CD4-positive, alpha-beta T cell treated with Interleukin-4 for 4 hours (primary cell): Measurements from ENCODE around the gene GATAD2A.
"Not testable (repeated sequence)": the region's sequence is repeated elsewhere in the genome, so short reads cannot be mapped to it uniquely, and the experiment has no call there.

ENCODE experiments used
- DNase-seq: peaks from one replicate; pipeline ENCODE4 v3.0.0-alpha.2; 2020

The GATAD2A gene

DNA sequence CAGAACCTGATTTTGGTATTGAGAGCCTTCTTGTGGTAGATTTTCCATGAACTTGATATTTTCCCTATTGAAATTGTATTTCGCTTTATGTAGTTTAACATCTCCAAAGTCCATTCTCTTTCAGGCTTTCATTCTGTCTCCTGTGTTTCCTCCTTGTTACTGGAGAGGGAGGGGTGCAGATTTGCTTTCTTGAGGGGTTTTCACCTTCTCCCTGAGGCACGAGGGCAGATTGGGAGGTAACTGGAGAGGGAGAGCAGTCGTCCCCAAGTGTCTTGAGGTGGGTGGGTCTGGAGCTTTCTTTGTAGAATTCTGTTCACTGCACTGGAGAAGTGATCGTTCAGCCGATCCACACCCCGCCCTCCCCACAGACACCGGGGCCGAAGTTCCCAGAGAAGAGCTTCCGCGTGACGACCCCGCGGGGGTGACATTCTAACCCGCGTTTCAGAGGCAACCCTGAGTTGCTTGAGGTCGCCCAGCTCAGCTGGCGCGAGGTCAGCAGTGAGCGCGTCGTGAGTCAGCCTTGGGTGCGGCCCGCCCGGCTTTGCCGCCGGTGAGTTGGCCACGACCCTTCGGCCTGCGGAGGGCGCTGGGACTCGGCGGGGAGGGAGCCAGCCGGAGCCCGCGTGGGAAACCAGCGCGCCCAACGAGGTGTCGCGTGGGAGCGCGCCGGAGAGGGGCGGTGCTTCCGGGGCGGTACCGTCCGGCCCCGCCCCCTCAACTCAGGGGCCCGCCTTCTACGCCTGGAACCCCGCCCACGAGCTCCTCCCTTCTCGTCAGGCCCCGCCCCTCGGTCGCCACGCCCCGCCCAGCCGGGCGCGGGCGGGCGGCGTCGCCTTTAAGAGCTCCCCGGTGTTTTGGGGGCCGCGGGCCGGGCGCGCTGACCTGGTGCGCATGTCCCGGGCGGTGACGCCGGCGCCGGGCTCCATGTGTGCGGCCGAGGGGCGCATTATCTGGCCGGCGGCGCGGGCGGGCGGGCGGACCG, at the start of gene GATAD2A:
Gene GATAD2A, plus strand, starts transcription at position 797 of the 982 bp plus-strand sequence. CDS start 59,671 bp downstream, outside the sequence.
- peak; percentile 91 for DNase-seq

- DNase-seq: no peak
Measured at GRCh38 chr19:19356500-19356899, 49.0 kb upstream of the GATAD2A start.

- DNase-seq: no peak
Measured at GRCh38 chr19:19356901-19357566, 48.4 kb upstream of the GATAD2A start.

GRCh38 chr19:19361075-19361594, 44.3 kb upstream of the GATAD2A start:
- DNase-seq: peak; percentile 74

DNA sequence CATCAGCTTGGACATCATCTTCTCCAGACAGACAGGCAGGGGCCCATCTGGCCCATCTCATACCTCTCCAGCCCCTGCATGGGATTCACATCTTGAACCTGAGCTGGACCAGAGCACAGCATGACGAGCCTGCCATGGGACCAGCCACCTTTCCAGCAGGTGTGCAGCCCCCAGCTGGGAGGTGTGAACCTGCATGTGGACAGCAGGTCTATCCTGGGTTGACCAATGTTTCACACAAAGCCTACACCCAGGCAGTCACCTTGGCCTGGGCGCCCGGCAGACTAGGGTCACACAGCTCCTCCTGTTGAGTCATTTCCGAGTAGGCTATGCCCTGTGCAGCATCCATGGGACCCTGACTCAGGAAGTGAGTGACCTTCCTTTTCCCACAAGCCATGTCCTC, 43.4 kb upstream of the GATAD2A start:
- DNase-seq: no peak

DNA sequence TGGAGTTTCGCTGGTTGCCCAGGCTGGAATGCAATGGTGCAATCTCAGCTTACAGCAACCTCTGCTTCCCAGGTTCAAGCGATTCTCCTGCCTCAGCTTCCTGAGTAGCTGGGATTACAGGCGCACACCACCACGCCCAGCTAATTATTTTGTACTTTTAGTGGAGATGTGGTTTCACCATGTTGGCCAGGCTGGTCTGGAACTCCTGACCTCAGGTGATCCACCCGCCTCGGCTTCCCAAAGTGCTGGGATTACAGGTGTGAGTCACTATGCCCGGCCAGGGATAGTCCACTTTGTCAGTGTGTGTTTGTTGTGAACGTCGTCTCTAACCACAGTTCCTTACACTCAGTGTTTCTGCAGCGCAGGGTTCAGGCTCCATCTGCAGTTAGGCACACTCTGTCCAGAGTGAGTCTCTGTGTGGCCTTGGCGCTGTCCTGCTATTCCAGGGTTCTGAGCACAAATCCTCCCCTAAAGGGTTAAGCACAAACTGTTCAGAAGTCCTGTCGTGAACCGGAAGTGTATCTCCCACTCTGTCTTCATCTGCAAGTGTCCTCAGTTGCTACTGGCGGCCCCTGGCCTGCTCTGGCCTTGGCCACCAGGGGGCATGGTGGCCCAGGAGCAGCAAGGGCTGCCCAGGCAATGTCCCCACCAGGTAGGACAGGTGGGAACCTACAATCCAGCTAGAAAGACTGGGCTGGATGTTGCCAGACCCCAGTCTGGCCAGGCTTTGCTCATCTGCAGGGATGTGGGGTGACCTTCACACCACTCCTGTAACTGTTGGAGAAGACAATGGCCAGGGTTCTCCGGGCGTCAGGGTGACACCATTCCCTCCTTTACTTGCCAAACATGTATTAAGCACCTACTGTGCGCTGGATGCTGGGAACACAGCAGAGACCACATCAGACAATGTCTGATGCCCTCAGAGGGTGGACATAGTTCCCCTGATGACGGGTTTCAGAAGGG, 38.8 kb upstream of the GATAD2A start:
- peak; percentile 67 for DNase-seq

DNA sequence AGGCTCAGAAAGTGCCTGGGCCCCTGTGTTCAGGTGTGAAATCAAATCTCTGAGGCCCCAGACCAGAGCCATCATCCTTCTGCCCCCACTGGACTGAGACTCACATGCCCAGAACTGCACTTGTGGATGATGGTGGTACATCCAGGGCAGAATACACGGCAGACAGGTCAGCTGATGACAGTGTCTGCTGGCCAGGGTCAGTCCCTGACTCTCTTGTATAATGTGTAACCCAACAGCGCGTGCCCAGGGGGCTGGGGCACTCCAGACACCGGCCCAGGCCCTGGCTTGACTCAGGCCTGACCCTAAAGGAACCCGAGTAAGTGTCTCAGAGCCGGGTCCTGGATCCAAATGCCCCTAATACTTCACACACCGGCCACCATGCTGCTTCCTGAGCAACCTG, 37.4 kb upstream of the GATAD2A start:
- DNase-seq: no peak

GRCh38 chr19:19371059-19371458, 34.4 kb upstream of the GATAD2A start:
- no peak for DNase-seq

- DNase-seq: peak; percentile 69
Measured at GRCh38 chr19:19372656-19373416, 32.6 kb upstream of the GATAD2A start.

DNA sequence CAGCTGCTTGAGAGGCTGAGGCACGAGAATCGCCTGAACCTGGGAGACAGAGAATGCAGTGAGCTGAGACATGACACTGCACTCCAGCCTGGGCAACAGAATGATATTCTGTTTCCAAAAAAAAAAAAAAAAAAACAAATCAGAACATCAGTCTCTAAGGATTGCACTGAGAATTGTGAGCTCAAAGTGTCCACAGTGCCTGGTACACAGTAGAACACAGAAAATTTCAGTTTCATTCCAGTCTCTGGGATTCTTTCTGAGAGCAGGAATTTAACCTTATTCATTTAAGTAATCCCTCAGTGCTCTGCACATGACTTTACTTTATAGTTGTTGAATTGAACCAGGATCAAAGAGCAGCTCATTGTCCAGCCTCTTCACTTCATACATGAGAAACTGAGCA, 25.9 kb upstream of the GATAD2A start:
- no peak for DNase-seq

DNA sequence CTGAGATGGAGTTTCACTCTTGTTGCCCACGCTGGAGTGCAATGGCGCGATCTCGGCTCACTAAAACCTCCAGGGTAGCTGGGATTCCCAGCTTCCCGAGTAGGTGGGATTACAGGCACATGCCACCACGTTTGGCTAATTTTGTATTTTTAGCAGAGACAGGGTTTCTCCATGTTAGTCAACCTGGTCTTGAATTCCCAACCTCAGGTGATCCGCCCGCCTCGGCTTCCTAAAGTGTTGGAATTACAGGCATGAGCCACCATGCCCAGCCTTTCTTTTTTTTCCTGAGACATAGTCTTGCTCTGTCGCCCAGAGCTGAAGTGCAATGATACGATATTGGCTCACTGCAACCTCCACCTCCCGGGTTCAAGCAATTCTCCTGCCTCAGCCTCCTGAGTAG, 25.2 kb upstream of the GATAD2A start:
- not testable (repeated sequence) for DNase-seq

DNA sequence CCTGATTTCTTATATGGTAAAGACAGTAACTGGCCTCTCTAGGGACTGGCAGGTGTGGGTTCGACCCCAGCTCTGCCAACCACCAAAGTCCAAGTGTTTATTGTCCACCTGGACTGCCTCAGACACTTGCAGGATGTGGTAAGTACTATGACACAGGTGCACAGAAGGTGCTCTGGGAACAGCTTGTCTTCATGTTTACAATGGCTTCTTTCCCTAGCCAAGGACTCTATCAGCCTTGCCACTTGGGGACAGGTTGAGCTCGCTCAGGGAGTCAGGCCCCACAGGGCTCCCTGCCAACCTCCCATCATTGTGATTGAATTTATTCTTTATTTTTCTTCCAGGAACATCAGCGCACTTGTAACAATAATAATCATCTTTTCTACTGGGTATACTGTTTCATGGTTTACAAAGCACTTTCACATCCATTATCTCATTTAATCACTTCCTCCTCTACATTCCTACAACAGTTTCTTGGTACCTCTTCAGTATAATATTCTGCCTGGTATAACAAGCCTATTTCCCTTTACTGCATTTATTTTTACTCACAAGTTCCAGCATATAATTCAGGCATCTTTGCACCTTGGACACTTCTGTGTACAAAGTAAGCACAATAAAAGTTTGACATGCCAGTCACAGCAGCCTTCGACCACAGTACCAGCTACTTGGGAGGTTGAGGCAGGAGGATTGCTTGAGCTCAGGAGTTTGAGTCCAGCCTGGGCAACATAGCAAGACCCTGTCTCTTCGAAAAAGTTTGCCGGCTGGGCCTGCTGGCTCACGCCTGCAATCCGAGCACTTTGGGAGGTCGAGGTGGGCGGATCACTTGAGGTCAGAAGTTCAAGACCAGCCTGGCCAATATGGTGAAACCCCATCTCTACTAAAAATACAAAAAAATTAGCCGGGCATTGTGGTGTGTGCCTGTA, 24.2 kb upstream of the GATAD2A start:
- no peak for DNase-seq

GRCh38 chr19:19382118-19382517, 23.4 kb upstream of the GATAD2A start:
- no peak for DNase-seq

GRCh38 chr19:19384486-19384885, 21.0 kb upstream of the GATAD2A start:
- DNase-seq: no peak

- peak; percentile 100 for DNase-seq
Measured at GRCh38 chr19:19385131-19385895, 20.2 kb upstream of the GATAD2A start.

DNA sequence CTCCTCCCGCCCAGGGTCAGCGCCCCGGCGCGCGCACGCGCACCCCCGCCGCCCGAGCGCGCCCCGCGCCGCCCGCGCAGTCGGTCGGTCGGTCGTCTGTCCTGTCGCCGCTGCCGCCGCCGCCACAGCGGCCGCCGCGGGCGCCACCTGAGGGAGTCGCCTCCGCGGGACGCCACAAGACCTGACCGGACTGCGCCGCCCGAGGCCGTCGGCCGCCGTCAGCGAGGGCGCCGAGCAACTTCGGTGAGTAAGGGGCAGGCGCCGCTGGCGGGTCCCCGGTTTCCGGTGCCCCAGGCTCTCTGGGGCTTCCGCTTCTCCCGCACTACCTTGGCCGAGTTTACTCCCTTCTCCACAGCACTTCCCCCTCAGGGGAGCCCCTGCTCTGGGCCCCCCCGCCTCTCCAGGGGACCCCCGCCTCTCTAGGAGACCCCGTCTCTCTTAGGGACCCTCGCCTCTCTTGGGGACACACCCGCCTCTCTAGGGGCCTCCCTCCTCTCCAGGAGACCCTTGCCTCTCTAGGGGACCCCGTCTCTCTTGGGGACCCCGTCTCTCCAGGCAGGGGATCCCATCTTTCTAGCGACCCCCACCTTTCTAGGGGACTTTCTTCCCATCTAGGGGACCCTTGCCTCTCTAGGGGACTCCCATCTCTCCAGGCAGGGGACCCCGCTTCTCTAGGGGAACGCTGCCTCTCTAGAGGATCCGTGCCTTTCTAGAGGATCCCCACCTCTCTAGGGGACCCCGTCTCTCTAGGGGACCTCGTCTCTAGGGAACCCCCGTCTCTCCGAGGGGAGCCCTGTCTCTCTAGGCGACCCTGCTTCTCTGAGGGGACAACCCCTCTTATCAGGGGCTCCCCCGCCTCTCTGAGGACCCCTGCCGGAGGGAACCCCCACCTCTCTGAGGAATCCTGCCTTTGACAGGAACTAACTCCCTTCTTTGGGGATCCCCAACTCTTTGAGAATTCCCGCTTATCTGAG, 19.3 kb upstream of the GATAD2A start:
- DNase-seq: peak; percentile 39

GRCh38 chr19:19387108-19387507, 18.4 kb upstream of the GATAD2A start:
- DNase-seq: no peak
